IPS DF 4.7 (cell line): ENCODE measurements around the gene PHYHIPL.

Experiments
- DNase-seq: peaks from one replicate; pipeline ENCODE4 v3.0.0-alpha.2; 2013; ENCODE audit warnings: low spot score; ENCODE audit errors: extremely low read depth

PHYHIPL gene

GRCh38 chr10:59176241-59177030 is at the start of gene PHYHIPL:
TSS of gene PHYHIPL (plus strand) at chr10:59176643. CDS start at chr10:59176854, 211 bp downstream.
- no peak for DNase-seq

DNA sequence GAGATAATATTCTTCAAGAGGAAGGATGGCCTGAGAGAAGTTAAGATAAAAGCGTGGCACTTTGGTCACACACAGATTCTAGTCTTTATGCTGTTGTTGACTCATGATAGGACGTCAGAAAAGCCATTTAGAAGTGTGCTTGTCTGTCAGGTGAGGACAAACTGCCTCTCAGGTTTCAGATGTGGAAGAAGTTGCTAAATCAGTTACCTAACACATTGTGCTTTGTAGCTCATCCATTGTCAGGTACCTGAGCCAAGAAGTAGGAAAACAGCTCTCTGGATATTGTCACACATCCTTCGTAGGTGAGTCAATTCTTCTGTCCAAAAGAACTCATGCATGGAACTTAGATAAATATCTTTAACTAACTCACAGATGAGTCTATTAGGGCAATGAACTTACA is 49.5 kb upstream of the PHYHIPL start:
- DNase-seq, result no peak

- no peak for DNase-seq
These were observed 48.5 kb upstream of the PHYHIPL start for GRCh38 chr10:59127991-59128390.

- no peak for DNase-seq
These were observed 46.6 kb upstream of the PHYHIPL start for GRCh38 chr10:59129867-59130266.

DNA sequence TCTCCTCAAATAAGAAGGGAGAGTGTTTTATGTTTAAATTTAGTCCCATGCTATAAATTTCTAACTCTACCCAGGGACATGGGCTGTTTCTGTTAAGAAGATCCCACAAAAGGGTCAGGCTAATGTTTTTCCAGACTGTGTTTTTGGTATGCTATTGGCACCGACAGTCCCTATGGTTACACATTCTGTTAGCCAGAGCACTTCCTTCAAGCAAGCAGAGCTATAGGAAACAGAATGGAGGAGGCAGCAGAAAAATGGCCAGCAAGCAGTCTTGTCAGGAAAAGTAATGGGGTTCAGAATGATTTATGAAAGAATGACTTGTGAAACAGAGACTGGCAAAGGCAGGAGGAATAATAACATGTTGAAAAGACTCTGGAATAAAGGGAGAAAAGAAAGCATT is 44.8 kb upstream of the PHYHIPL start:
- no peak for DNase-seq

GRCh38 chr10:59133841-59134593 is 42.4 kb upstream of the PHYHIPL start:
- DNase-seq, result no peak

- no peak for DNase-seq
These were observed 41.7 kb upstream of the PHYHIPL start for GRCh38 chr10:59134785-59135184.

DNA sequence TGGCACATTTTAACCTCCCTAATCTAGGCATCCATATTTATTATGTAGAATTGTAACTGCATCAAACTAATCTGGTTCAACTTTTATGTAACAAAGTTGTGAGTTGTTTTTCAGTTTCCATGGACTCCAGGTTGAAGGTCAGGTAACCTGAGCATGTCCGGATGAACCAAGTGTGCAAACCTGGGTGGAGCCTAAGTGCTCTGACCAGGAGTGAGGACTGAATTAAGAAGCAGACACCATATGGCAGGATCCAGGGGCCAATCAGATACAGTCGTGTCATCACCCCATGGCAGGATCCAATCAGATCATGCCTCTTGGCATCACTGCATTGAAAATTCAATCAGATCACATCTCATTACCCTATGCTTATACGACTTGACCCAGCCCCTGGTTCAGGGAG is 41.2 kb upstream of the PHYHIPL start:
- no peak for DNase-seq

- no peak for DNase-seq
These were observed 38.4 kb upstream of the PHYHIPL start for GRCh38 chr10:59138052-59138451.

DNA sequence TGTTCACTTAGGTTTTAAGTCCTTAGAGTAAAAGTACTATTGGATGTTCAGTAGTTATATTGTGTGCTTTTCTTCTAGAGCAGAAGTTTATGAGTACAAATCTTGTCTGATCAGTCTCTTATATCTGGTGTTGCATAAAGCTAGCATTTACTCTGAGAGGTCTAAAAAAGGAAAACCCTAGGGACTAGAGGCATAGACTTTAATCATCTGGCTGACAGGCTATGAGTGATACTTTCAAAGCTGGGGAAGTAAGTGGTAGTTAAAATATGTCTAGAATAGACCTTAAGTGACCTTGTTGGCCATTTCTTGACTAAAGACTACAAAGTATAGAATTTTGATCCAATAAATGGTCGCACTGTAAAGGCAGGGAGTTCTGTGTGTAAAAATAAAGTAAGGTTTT is 32.9 kb upstream of the PHYHIPL start:
- no peak for DNase-seq

- no peak for DNase-seq
These were observed 27.7 kb upstream of the PHYHIPL start for GRCh38 chr10:59148701-59149100.

GRCh38 chr10:59155556-59155955 is 20.9 kb upstream of the PHYHIPL start:
- DNase-seq, result no peak

- DNase-seq, result no peak
These were observed 8.9 kb upstream of the PHYHIPL start for GRCh38 chr10:59167512-59167911.

DNA sequence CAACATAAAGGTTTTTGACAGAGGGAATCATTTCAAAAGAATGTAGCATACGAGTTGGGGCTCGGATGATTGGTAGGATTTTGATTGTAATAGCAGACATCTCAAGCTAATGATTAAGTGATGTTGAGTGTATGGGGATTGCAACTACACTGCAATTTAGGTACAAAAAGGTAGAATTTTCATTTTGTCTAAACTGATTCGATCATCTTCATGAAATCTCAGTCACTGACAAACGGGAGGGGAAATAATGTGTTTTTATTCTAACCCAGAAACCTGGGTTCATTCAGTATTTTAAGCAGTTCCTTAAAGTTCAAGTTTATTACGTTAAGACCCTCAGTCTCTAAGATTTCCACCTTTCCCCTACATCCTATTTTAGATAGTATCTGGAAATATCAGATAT is 3.9 kb upstream of the PHYHIPL start:
- no peak for DNase-seq

DNA sequence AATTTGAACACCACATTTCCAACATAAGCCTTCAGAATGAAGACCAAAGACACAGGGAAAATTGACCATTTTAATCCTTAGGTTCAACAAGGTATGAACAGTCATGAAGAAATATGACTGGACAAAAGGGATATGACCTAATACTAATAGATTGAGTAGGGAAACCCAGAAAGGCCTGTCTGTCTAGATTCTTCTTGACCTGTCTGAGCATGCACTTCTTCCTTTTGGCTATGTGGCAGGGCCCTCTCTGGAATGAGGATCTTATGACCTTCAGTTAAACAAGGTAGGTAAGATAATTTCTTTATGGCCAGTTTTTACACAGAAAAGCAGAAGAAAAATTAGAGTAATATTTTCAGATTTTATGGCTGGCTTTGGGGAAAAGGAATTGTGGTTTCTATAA is 3.0 kb upstream of the PHYHIPL start:
- no peak for DNase-seq

- DNase-seq, result no peak
These were observed 754 bp upstream of the PHYHIPL start for GRCh38 chr10:59175538-59176240.

- DNase-seq, result no peak
These were observed 771 bp downstream of the PHYHIPL start for GRCh38 chr10:59177031-59177797.

GRCh38 chr10:59177836-59178235 is 1.4 kb downstream of the PHYHIPL start:
- no peak for DNase-seq

GRCh38 chr10:59179068-59179467 is 2.6 kb downstream of the PHYHIPL start:
- no peak for DNase-seq

- DNase-seq, result no peak
These were observed 4.3 kb downstream of the PHYHIPL start for GRCh38 chr10:59180689-59181270.

DNA sequence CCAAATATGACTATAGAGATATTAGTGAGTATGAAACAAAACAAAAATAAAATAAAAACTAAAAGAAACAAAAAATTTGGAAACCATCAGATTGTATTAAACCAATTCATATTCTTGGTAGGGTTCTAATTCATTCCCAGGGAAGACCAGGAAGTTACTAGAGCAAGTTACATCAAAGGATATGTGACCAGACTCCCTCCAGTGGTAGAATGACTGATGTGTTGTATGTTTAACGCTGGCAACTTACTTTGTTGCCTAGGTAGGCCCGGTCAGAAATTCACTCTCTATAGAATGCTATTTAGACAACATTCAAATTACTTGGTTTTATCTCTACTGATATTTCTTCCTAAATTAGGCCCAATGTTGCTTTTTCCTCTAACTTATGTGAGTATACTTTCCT is 5.2 kb downstream of the PHYHIPL start:
- DNase-seq, result no peak
